ENCODE results near the gene ZNF598.

GRCh38 chr16:1976216-1976520 lies 33.5 kb downstream of the ZNF598 start:
- TF ChIP-seq POLR2AphosphoS5 (IDR thresholded peaks at IDR 0.05) (no peak), POLR2A (IDR thresholded peaks at IDR 0.05) (no peak), CTCF (IDR thresholded peaks at IDR 0.05) (no peak)
